ENCODE results near the gene CFAP46.

GRCh38 chr10:132848291-132848701 lies 94.1 kb downstream of the CFAP46 start:
- TF ChIP-seq HNF4G (IDR thresholded peaks at IDR 0.05) (no peak), CTCF (IDR thresholded peaks at IDR 0.05; ENCODE audit: low read depth, low read length, missing input control) (no peak), REST (IDR thresholded peaks at IDR 0.05) (no peak), RXRA (IDR thresholded peaks at IDR 0.05) (no peak), RAD21 (IDR thresholded peaks at IDR 0.05) (no peak), MAX (IDR thresholded peaks at IDR 0.05) (no peak), YY1 (IDR thresholded peaks at IDR 0.05) (no peak), SP1 (IDR thresholded peaks at IDR 0.05) (no peak), ATF3 (IDR thresholded peaks at IDR 0.05) (no peak), FOXA1 (IDR thresholded peaks at IDR 0.05) (no peak), NR2F2 (IDR thresholded peaks at IDR 0.05) (no peak)

Measured in liver (tissue), 3 donors.